ENCODE measurements around the gene HLA-B.
"Not testable (repeated sequence)": the region's sequence is repeated elsewhere in the genome, so short reads cannot be mapped to it uniquely, and the experiment has no call there.

HLA-B gene

DNA sequence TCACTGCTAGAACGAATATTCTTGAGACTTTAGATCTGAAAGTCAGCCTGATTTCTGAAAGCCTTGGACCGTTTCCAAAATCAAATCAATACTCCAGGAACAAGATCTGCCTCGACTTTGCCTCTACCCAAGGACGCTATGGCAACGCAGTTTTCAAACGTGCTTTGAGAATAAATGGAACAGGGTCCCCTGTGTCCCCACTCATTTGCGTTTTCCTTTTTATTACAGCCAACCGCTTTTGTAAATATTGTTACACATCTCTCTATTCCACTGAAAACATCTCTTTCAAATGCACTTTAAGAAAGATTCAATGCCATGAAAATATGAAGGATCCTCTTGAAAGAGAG, 40.1 kb upstream of the HLA-B start:
- not testable (repeated sequence) for H3K27ac ChIP-seq (ENCODE audit: low read length); H3K36me3 ChIP-seq (ENCODE audit: control insufficient read depth in 2 of 2, insufficient read depth in 2 of 2, low read length in 2 of 2)
- peaks cover 12% of the 10 kb centered on the region for H3K4me1 ChIP-seq (ENCODE audit: control insufficient read depth, insufficient read depth, low read length)

DNA sequence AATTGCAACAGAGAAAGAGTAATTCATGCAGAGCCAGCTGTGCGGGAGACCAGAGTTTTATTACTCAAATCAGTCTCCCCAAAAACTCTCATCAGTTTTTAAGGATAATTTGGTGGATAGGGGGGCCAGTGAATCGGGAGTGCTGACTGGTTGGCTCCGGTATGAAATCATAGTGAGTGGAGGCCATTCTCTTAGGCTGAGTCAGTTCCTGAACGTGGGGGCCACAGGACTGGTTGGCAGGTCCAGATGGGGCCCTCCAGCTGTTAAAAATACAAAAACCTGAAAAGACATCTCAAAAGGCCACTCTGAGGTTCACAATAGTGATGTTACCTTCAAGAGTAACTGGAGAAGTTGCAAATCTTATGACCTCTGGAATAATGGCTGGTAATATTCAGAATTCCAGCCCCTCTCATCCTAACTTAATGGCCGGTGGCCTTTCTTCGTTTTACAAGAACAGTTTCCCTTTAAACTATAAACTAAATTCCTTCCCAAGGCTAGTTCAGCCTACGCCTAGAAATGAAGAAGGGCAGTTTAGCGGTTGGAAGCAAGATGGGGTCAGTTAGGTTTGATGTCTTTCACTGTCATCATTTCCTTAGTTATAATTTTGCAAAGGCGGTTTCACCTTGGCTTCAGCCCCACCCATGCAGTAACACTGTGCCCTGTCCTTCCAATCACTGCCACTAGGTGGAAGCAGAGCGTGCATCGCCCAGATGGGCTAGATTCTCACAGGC, 39.6 kb upstream of the HLA-B start:
- H3K9ac ChIP-seq (ENCODE audit: low read length in 2 of 2) = no peak overlapping the region
- H3K27ac ChIP-seq (ENCODE audit: low read length) = no peak overlapping the region
- H3K36me3 ChIP-seq (ENCODE audit: control insufficient read depth in 2 of 2, insufficient read depth in 2 of 2, low read length in 2 of 2) = no peaks in the 10 kb centered on the region
- no peaks in the 10 kb centered on the region for H3K27me3 ChIP-seq (ENCODE audit: control insufficient read depth in 1 of 2, insufficient read depth in 2 of 2, low read length in 2 of 2)
- H3K4me1 ChIP-seq (ENCODE audit: control insufficient read depth, insufficient read depth, low read length) = peaks cover 7% of the 10 kb centered on the region
- no peak overlapping the region for H3K4me3 ChIP-seq (ENCODE audit: low read length in 2 of 2)
- no peaks in the 10 kb centered on the region for H3K9me3 ChIP-seq (ENCODE audit: control insufficient read depth in 2 of 2, low read length in 2 of 2)

More for the DNA sequence above, 40.1 kb upstream of the HLA-B start:
- H3K4me3 ChIP-seq (ENCODE audit: low read length in 2 of 2); H3K9me3 ChIP-seq (ENCODE audit: control insufficient read depth in 2 of 2, low read length in 2 of 2); H3K9ac ChIP-seq (ENCODE audit: low read length in 2 of 2); H3K27me3 ChIP-seq (ENCODE audit: control insufficient read depth in 1 of 2, insufficient read depth in 2 of 2, low read length in 2 of 2): not testable (repeated sequence)

DNA sequence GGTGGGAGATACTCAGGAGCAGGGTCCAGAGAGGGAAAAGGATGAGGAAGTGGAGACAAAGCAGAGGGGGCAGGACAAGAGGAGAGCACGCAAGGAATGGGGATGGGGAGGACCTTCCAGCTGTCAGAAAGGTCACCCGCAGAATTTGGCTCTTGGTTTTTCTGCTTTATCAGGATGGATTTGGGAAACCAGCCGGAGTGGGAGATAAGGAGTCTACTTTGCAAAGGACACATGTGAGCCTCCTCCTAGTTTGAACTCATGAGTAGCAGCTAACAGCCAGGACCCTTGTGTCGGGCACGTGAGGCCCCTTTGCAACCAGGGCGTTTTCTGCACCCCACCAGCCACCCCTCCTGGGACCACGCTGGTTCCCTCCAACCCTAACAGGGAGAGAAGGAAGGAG, 38.9 kb upstream of the HLA-B start:
- Histone ChIP-seq H3K27me3 (ENCODE audit: control insufficient read depth in 1 of 2, insufficient read depth in 2 of 2, low read length in 2 of 2) (no peaks in the 10 kb centered on the region), H3K9ac (ENCODE audit: low read length in 2 of 2) (no peak overlapping the region), H3K4me1 (ENCODE audit: control insufficient read depth, insufficient read depth, low read length) (peaks cover 2% of the 10 kb centered on the region), H3K27ac (ENCODE audit: low read length) (no peak overlapping the region), H3K4me3 (ENCODE audit: low read length in 2 of 2) (no peak overlapping the region), H3K9me3 (ENCODE audit: control insufficient read depth in 2 of 2, low read length in 2 of 2) (no peaks in the 10 kb centered on the region), H3K36me3 (ENCODE audit: control insufficient read depth in 2 of 2, insufficient read depth in 2 of 2, low read length in 2 of 2) (no peaks in the 10 kb centered on the region)

DNA sequence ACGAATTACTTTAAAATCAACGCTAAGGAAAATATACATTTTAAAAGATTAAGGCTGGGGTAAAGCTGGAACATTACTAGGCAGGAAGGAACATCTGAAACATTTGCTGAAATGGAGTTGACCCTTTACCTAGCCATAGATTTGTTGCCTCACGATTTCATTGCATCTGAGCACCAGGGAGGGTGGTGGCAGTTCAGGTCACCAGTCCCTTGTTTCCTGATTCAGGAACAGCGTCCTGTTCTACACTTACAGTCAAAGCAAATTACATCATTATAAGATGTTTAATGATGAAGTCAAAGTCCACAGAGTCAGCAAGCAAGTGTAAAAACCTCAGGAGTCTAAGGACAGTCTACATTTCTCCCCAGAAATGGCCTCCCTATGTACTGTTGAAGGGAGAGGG, 37.4 kb upstream of the HLA-B start:
- no peak overlapping the region for H3K4me3 ChIP-seq (ENCODE audit: low read length in 2 of 2)
- H3K9ac ChIP-seq (ENCODE audit: low read length in 2 of 2) = no peak overlapping the region
- H3K36me3 ChIP-seq (ENCODE audit: control insufficient read depth in 2 of 2, insufficient read depth in 2 of 2, low read length in 2 of 2) = no peaks in the 10 kb centered on the region
- no peaks in the 10 kb centered on the region for H3K27me3 ChIP-seq (ENCODE audit: control insufficient read depth in 1 of 2, insufficient read depth in 2 of 2, low read length in 2 of 2)
- H3K9me3 ChIP-seq (ENCODE audit: control insufficient read depth in 2 of 2, low read length in 2 of 2) = no peaks in the 10 kb centered on the region
- no peak overlapping the region for H3K27ac ChIP-seq (ENCODE audit: low read length)
- H3K4me1 ChIP-seq (ENCODE audit: control insufficient read depth, insufficient read depth, low read length) = peaks cover 2% of the 10 kb centered on the region

DNA sequence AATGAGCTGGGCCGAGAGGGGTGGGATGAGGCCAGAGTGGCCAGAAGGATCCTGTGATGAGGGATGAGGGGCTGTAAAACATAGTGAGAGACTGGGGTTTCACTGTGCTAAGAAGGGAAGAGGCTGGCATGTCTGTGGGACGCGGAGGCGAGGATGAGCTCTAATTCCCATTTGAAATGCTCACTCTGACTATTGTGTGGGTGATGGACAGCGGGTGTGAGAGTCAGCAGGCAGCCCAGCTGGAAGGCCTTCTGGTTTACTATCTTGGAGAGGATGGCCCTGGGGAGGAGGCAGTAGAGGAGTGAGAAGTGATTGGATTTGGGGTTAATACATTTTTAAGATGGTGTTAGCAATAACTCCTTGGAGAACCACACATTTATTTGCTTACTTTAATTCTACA, 37.0 kb upstream of the HLA-B start:
- H3K27ac ChIP-seq (ENCODE audit: low read length) = no peak overlapping the region
- H3K4me1 ChIP-seq (ENCODE audit: control insufficient read depth, insufficient read depth, low read length) = peaks cover 2% of the 10 kb centered on the region
- H3K27me3 ChIP-seq (ENCODE audit: control insufficient read depth in 1 of 2, insufficient read depth in 2 of 2, low read length in 2 of 2) = no peaks in the 10 kb centered on the region
- no peak overlapping the region for H3K4me3 ChIP-seq (ENCODE audit: low read length in 2 of 2)
- H3K9ac ChIP-seq (ENCODE audit: low read length in 2 of 2) = no peak overlapping the region
- no peaks in the 10 kb centered on the region for H3K36me3 ChIP-seq (ENCODE audit: control insufficient read depth in 2 of 2, insufficient read depth in 2 of 2, low read length in 2 of 2)
- no peaks in the 10 kb centered on the region for H3K9me3 ChIP-seq (ENCODE audit: control insufficient read depth in 2 of 2, low read length in 2 of 2)

DNA sequence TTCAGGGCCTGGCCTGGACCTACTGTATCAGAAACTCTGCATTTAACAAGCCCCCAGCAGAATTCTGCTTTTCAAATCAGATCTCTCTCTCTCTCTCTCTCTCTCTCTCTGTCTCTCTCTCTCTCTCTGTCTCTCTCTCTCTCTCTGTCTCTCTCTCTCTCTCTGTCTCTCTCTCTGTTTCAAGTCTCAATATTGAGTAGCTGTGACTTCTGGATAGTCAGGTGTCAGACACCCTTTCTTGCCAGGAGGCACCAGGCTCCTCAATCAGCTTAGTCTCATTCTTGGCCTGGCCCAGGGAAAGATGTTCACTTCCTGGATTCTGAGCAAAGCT, 32.8 kb upstream of the HLA-B start:
- not testable (repeated sequence) for H3K9me3 ChIP-seq (ENCODE audit: control insufficient read depth in 2 of 2, low read length in 2 of 2); H3K27ac ChIP-seq (ENCODE audit: low read length); H3K36me3 ChIP-seq (ENCODE audit: control insufficient read depth in 2 of 2, insufficient read depth in 2 of 2, low read length in 2 of 2); H3K4me1 ChIP-seq (ENCODE audit: control insufficient read depth, insufficient read depth, low read length); H3K27me3 ChIP-seq (ENCODE audit: control insufficient read depth in 1 of 2, insufficient read depth in 2 of 2, low read length in 2 of 2); H3K4me3 ChIP-seq (ENCODE audit: low read length in 2 of 2); H3K9ac ChIP-seq (ENCODE audit: low read length in 2 of 2)

DNA sequence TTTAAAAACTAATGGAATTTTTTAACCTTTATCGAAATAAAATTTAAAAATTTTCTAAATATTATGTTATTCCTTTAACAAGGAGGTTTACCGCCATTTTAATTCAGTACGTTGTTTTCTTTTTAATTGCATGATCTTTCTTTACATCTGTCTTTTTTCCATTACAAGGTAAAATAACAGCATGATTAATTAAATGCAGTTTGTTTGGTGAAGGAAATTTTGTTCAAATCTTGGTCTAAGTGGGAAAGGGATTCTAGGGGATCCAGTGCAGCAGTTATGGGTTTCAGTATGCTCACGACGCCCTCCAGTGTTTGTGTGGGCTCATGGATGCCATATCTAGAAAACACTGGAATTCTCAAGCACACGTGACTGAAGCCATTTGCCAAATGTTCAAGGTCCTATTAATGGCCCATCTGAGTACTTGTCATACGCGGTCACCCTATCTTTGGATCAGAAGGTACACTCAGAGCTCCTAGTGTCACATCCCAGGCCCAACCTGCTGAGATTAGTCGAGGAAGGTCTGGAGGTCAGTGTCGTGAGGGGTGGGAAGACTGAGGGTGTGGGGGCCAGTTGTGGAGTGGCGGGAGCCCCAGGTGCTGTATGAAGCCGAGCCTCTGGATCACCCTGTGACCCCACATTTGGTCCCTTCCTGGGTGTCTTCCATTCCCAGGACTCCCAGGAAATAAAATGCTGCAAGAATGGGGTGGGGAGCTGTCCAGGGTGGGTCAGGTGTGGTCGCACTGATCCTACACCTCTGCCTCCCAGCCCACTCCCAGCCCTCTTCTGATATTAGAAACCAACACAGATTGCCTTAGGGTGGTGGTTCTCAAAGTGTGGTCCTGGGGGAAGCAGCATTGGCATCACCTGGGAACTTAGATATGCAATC, 32.2 kb upstream of the HLA-B start:
- H3K27ac ChIP-seq (ENCODE audit: low read length); H3K4me1 ChIP-seq (ENCODE audit: control insufficient read depth, insufficient read depth, low read length); H3K36me3 ChIP-seq (ENCODE audit: control insufficient read depth in 2 of 2, insufficient read depth in 2 of 2, low read length in 2 of 2); H3K27me3 ChIP-seq (ENCODE audit: control insufficient read depth in 1 of 2, insufficient read depth in 2 of 2, low read length in 2 of 2); H3K9me3 ChIP-seq (ENCODE audit: control insufficient read depth in 2 of 2, low read length in 2 of 2); H3K4me3 ChIP-seq (ENCODE audit: low read length in 2 of 2); H3K9ac ChIP-seq (ENCODE audit: low read length in 2 of 2): not testable (repeated sequence)

DNA sequence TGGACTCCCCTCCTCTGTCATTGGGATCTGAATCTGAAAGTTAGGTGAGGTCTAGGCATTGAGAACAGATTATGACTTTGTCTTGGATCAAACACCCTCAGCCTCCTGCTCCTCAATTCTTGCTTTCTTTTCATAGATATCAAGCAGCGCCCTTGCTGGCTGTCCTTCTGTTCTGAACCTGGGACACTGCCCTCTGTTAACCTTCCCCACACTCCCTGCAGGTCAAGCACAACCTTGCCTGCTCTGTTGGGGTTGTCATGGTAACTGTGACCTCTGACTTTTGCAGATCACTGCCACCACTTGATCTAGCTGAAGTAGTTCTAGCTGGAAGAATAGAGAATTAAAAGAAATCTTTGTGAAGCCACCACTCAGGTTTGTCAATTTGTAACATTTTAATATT, 30.0 kb upstream of the HLA-B start:
- Histone ChIP-seq H3K9me3 (ENCODE audit: control insufficient read depth in 2 of 2, low read length in 2 of 2) (no peaks in the 10 kb centered on the region), H3K4me3 (ENCODE audit: low read length in 2 of 2) (no peak overlapping the region), H3K4me1 (ENCODE audit: control insufficient read depth, insufficient read depth, low read length) (peaks cover 3% of the 10 kb centered on the region), H3K27me3 (ENCODE audit: control insufficient read depth in 1 of 2, insufficient read depth in 2 of 2, low read length in 2 of 2) (peaks cover 0 to 2% of the 10 kb centered on the region in 2 donors), H3K9ac (ENCODE audit: low read length in 2 of 2) (no peak overlapping the region), H3K36me3 (ENCODE audit: control insufficient read depth in 2 of 2, insufficient read depth in 2 of 2, low read length in 2 of 2) (no peaks in the 10 kb centered on the region), H3K27ac (ENCODE audit: low read length) (no peak overlapping the region)

DNA sequence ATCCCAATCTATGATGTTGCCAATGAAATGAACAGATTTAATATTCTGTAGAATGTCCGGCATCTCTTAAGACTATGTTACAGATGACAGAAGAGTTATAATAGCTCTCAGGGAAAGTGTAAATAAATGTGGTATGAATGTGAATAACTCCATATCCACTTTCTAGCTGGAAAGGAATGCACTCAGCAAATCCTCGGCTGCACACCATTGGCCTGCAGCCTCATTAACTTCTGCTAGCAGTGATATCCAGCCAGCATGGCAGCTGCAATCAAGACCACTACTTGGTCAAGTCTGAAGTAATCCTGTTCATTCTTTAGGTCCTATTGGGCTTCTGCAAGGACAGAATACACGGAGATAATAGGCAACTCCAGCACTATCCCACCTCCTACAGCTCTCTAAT, 29.1 kb upstream of the HLA-B start:
- H3K27ac ChIP-seq (ENCODE audit: low read length) = no peak overlapping the region
- no peak overlapping the region for H3K9ac ChIP-seq (ENCODE audit: low read length in 2 of 2)
- no peak overlapping the region for H3K4me3 ChIP-seq (ENCODE audit: low read length in 2 of 2)
- no peaks in the 10 kb centered on the region for H3K36me3 ChIP-seq (ENCODE audit: control insufficient read depth in 2 of 2, insufficient read depth in 2 of 2, low read length in 2 of 2)
- H3K9me3 ChIP-seq (ENCODE audit: control insufficient read depth in 2 of 2, low read length in 2 of 2) = no peaks in the 10 kb centered on the region
- peaks cover 3% of the 10 kb centered on the region for H3K4me1 ChIP-seq (ENCODE audit: control insufficient read depth, insufficient read depth, low read length)
- peaks cover 0 to 2% of the 10 kb centered on the region in 2 donors for H3K27me3 ChIP-seq (ENCODE audit: control insufficient read depth in 1 of 2, insufficient read depth in 2 of 2, low read length in 2 of 2)

DNA sequence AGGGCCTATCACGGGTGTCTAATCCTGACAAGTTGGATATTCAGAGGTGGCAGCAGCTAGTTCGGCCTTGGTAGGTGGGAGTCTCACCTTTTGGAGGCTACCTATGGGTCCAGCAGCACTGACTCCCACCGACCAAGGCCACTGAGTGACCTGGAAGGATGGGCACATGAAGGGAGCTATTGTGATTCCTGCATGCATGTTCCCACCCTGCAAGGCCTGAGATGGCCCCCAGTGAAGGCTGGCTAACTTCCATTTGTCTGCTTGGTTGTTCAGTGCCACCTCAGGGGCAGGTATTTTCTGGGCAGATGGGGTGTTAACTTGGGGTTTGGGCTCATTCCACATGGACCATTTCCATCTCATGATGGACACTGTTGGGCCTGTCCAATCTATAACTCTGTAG, 28.1 kb upstream of the HLA-B start:
- Histone ChIP-seq H3K4me3 (ENCODE audit: low read length in 2 of 2) (no peak overlapping the region), H3K4me1 (ENCODE audit: control insufficient read depth, insufficient read depth, low read length) (peaks cover 3% of the 10 kb centered on the region), H3K36me3 (ENCODE audit: control insufficient read depth in 2 of 2, insufficient read depth in 2 of 2, low read length in 2 of 2) (no peaks in the 10 kb centered on the region), H3K27me3 (ENCODE audit: control insufficient read depth in 1 of 2, insufficient read depth in 2 of 2, low read length in 2 of 2) (peaks cover 0 to 3% of the 10 kb centered on the region in 2 donors), H3K9ac (ENCODE audit: low read length in 2 of 2) (no peak overlapping the region), H3K27ac (ENCODE audit: low read length) (no peak overlapping the region), H3K9me3 (ENCODE audit: control insufficient read depth in 2 of 2, low read length in 2 of 2) (no peaks in the 10 kb centered on the region)

DNA sequence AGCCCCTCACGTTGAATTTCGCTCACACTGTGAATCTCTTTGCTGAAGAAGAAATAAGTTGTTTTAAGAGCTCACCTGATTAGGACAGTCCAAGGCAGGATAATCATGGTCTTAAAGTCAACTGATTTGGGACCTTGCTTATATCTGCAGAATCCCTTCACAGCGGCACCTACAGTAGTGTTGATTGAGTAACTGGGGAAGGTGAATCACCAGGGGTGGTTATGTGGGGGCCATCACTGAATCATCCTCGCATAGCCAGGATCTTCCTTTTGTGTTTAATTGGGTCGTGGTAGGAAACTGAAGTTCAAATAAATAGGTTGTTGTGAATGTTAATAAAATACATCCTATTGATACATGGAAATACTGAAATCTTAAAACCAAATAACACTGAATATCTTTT, 26.2 kb upstream of the HLA-B start:
- peaks cover 10 to 11% of the 10 kb centered on the region in 2 donors for H3K27me3 ChIP-seq (ENCODE audit: control insufficient read depth in 1 of 2, insufficient read depth in 2 of 2, low read length in 2 of 2)
- H3K9me3 ChIP-seq (ENCODE audit: control insufficient read depth in 2 of 2, low read length in 2 of 2) = no peaks in the 10 kb centered on the region
- H3K36me3 ChIP-seq (ENCODE audit: control insufficient read depth in 2 of 2, insufficient read depth in 2 of 2, low read length in 2 of 2) = no peaks in the 10 kb centered on the region
- H3K9ac ChIP-seq (ENCODE audit: low read length in 2 of 2) = no peak overlapping the region
- H3K4me3 ChIP-seq (ENCODE audit: low read length in 2 of 2) = no peak overlapping the region
- no peak overlapping the region for H3K27ac ChIP-seq (ENCODE audit: low read length)
- H3K4me1 ChIP-seq (ENCODE audit: control insufficient read depth, insufficient read depth, low read length) = peaks cover 3% of the 10 kb centered on the region

All from stomach smooth muscle (tissue), 2 donors.